ENCODE results near the gene TMEM231. TPM values are rescaled to one million over a fixed set of nuclear protein-coding genes. Genes with fewer than 3 reads are reported as not detected.

The TMEM231 gene
- total and polyA plus RNA-seq, 2 of the 8 experiments (the other 6 are each of a cell fraction or from before 2014, with no cell fraction given) = 8.3 to 26.7 TPM

GRCh38 chr16:75584108-75584507, 28.1 kb upstream of the TMEM231 start (continued):
- TF ChIP-seq CHD7 (IDR thresholded peaks at IDR 0.05; ENCODE audit: insufficient replicate concordance, low read length) = no peak
- TF ChIP-seq POU5F1 (IDR thresholded peaks at IDR 0.05; ENCODE audit: low read depth, low read length) = no peak
- no peak for TF ChIP-seq KDM4A (IDR thresholded peaks at IDR 0.05; ENCODE audit: low read depth, low read length, severe bottlenecking)
- TF ChIP-seq SIN3A (conservative IDR thresholded peaks at IDR 0.05 in 1 of 2, IDR thresholded peaks at IDR 0.05 in 1 of 2; ENCODE audit: low read depth in 1 of 2, low read length in 2 of 2) = no peak
- TF ChIP-seq RBBP5 (IDR thresholded peaks at IDR 0.05; ENCODE audit: borderline replicate concordance, low read depth, low read length) = no peak
- no peak for TF ChIP-seq BCL11A (IDR thresholded peaks at IDR 0.05; ENCODE audit: low read depth in 2 of 2, low read length in 2 of 2)
- TF ChIP-seq EP300 (IDR thresholded peaks at IDR 0.05; ENCODE audit: borderline replicate concordance in 1 of 2, low read depth in 2 of 2, low read length in 2 of 2) = no peak
